Nephron (organoid): ENCODE results near the gene STYXL1.

Experiments used
- H3K27ac Mint-ChIP-seq, 3 experiments: 2 replicates each; pipeline ENCODE4 v1.8.0; 2020; ENCODE audit warnings: mixed read lengths in 3 of 3, mild to moderate bottlenecking in 2 of 3, moderate library complexity in 1 of 3
- H3K27me3 Mint-ChIP-seq: 2 replicates; pipeline ENCODE4 v1.8.0; 2021; ENCODE audit warnings: low read depth, mild to moderate bottlenecking, moderate library complexity, mixed read lengths
- H3K36me3 Mint-ChIP-seq: 2 replicates; pipeline ENCODE4 v1.8.0; 2020; ENCODE audit warnings: low read depth, mixed read lengths
- H3K4me1 Mint-ChIP-seq: 2 replicates; pipeline ENCODE4 v1.8.0; 2020; ENCODE audit warnings: mixed read lengths
- H3K4me3 Mint-ChIP-seq, 3 experiments: 2 replicates each; pipeline ENCODE4 v1.8.0; 2020; ENCODE audit warnings: mild to moderate bottlenecking in 3 of 3, mixed read lengths in 3 of 3, moderate library complexity in 2 of 3
- H3K9me3 Mint-ChIP-seq: 2 replicates; pipeline ENCODE4 v1.8.0; 2020; ENCODE audit warnings: mixed read lengths
- CTCF ChIP-seq, 3 experiments: fragments of 200-600 bp; sonication (generic); IDR thresholded peaks; one replicate each; pipeline ENCODE4 v1.5.0; 2021; ENCODE audit warnings: antibody characterized with exemption in 3 of 3; ENCODE audit not compliant: unreplicated experiment in 3 of 3

Gene STYXL1

GRCh38 chr7:75963381-75963995 is 84.3 kb downstream of the STYXL1 start:
- Mint-ChIP-seq H3K4me3 (peak overlapping the region in 2 of 3 experiments; percentile 39 to 54), H3K27ac (peak overlapping the region; percentile 39 to 78 (median 78)), H3K4me1 (peaks cover 52% of the 10 kb centered on the region), H3K27me3 (peaks cover 3% of the 10 kb centered on the region), H3K36me3 (peaks cover 23% of the 10 kb centered on the region), H3K9me3 (no peaks in the 10 kb centered on the region)
- no peak for TF ChIP-seq CTCF (IDR thresholded peaks at IDR 0.05; ENCODE audit: unreplicated experiment in 3 of 3)

GRCh38 chr7:75962607-75963380 is 85.0 kb downstream of the STYXL1 start:
- Mint-ChIP-seq H3K4me1 (peaks cover 50% of the 10 kb centered on the region), H3K36me3 (peaks cover 26% of the 10 kb centered on the region), H3K27me3 (peaks cover 3% of the 10 kb centered on the region), H3K9me3 (no peaks in the 10 kb centered on the region), H3K27ac (peak overlapping the region; percentile 39 to 78 (median 78)), H3K4me3 (no peak overlapping the region)
- TF ChIP-seq CTCF (IDR thresholded peaks at IDR 0.05; ENCODE audit: unreplicated experiment in 3 of 3) = no peak

GRCh38 chr7:75961218-75961617 is 86.6 kb downstream of the STYXL1 start:
- Mint-ChIP-seq H3K4me1 (peaks cover 43% of the 10 kb centered on the region), H3K9me3 (no peaks in the 10 kb centered on the region), H3K4me3 (no peak overlapping the region), H3K36me3 (peaks cover 22% of the 10 kb centered on the region), H3K27me3 (peaks cover 3% of the 10 kb centered on the region), H3K27ac (peak overlapping the region; percentile 33 to 77 (median 74))
- peak in 1 of 3 experiments; percentile 22 for TF ChIP-seq CTCF (IDR thresholded peaks at IDR 0.05; ENCODE audit: unreplicated experiment in 3 of 3)

GRCh38 chr7:75960372-75960771 is 87.4 kb downstream of the STYXL1 start:
- no peak for TF ChIP-seq CTCF (IDR thresholded peaks at IDR 0.05; ENCODE audit: unreplicated experiment in 3 of 3)
- Mint-ChIP-seq H3K27ac (no peak overlapping the region), H3K9me3 (no peaks in the 10 kb centered on the region), H3K4me1 (peaks cover 35% of the 10 kb centered on the region), H3K27me3 (peaks cover 3% of the 10 kb centered on the region), H3K36me3 (peaks cover 28% of the 10 kb centered on the region), H3K4me3 (no peak overlapping the region)

GRCh38 chr7:75958802-75959543 is 88.8 kb downstream of the STYXL1 start:
- H3K36me3 Mint-ChIP-seq = peaks cover 31% of the 10 kb centered on the region
- TF ChIP-seq CTCF (IDR thresholded peaks at IDR 0.05; ENCODE audit: unreplicated experiment in 3 of 3) = no peak
- no peak overlapping the region for H3K27ac Mint-ChIP-seq
- H3K4me3 Mint-ChIP-seq = no peak overlapping the region
- peaks cover 30% of the 10 kb centered on the region for H3K4me1 Mint-ChIP-seq
- H3K27me3 Mint-ChIP-seq = peaks cover 3% of the 10 kb centered on the region
- no peaks in the 10 kb centered on the region for H3K9me3 Mint-ChIP-seq
